Measurements from ENCODE around the gene ARHGAP21. TPM values are rescaled to one million over a fixed set of nuclear protein-coding genes. Genes with fewer than 3 reads are reported as not detected.

Gene ARHGAP21
- polyA plus RNA-seq, 1 experiment, result 126 TPM

GRCh38 chr10:24597426-24597825 lies 126.3 kb downstream of the ARHGAP21 start:
- H3K9me3 ChIP-seq (ENCODE audit: control insufficient read depth, insufficient read depth, low read length), result no peaks in the 10 kb centered on the region
- ChIA-PET CTCF (interaction anchor here (0.6 to 3.4 kb wide), 3 partner anchors 70 to 484 kb away, joined by 3 to 19 read pairs (median 3); no protein-coding TSS in a partner anchor), POLR2A (no interaction called here)
- TF ChIP-seq, protein P1, sequence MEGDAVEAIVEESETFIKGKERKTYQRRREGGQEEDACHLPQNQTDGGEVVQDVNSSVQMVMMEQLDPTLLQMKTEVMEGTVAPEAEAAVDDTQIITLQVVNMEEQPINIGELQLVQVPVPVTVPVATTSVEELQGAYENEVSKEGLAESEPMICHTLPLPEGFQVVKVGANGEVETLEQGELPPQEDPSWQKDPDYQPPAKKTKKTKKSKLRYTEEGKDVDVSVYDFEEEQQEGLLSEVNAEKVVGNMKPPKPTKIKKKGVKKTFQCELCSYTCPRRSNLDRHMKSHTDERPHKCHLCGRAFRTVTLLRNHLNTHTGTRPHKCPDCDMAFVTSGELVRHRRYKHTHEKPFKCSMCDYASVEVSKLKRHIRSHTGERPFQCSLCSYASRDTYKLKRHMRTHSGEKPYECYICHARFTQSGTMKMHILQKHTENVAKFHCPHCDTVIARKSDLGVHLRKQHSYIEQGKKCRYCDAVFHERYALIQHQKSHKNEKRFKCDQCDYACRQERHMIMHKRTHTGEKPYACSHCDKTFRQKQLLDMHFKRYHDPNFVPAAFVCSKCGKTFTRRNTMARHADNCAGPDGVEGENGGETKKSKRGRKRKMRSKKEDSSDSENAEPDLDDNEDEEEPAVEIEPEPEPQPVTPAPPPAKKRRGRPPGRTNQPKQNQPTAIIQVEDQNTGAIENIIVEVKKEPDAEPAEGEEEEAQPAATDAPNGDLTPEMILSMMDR (IDR thresholded peaks at IDR 0.05; ENCODE audit: low read depth, low read length), result no peak
- no peaks in the 10 kb centered on the region for H3K27me3 ChIP-seq (ENCODE audit: control insufficient read depth, insufficient read depth, low read length)
- no peak overlapping the region for H3K4me3 ChIP-seq (ENCODE audit: low read depth, low read length)
- no peak for DNase-seq (ENCODE audit: low read depth, low spot score)
- no peak overlapping the region for H3K27ac ChIP-seq (ENCODE audit: low read depth, low read length)

GRCh38 chr10:24596217-24596930 lies 127.3 kb downstream of the ARHGAP21 start:
- no peaks in the 10 kb centered on the region for H3K9me3 ChIP-seq (ENCODE audit: control insufficient read depth, insufficient read depth, low read length)
- ChIA-PET CTCF (interaction anchor here (3.4 kb wide), 1 partner anchor 485 kb away, joined by 19 read pairs; no protein-coding TSS in a partner anchor), POLR2A (no interaction called here)
- H3K27me3 ChIP-seq (ENCODE audit: control insufficient read depth, insufficient read depth, low read length), result no peaks in the 10 kb centered on the region
- H3K27ac ChIP-seq (ENCODE audit: low read depth, low read length), result no peak overlapping the region
- H3K4me3 ChIP-seq (ENCODE audit: low read depth, low read length), result no peak overlapping the region
- no peak for DNase-seq (ENCODE audit: low read depth, low spot score)
- TF ChIP-seq, protein P1 (IDR thresholded peaks at IDR 0.05; ENCODE audit: low read depth, low read length), result no peak

DNA sequence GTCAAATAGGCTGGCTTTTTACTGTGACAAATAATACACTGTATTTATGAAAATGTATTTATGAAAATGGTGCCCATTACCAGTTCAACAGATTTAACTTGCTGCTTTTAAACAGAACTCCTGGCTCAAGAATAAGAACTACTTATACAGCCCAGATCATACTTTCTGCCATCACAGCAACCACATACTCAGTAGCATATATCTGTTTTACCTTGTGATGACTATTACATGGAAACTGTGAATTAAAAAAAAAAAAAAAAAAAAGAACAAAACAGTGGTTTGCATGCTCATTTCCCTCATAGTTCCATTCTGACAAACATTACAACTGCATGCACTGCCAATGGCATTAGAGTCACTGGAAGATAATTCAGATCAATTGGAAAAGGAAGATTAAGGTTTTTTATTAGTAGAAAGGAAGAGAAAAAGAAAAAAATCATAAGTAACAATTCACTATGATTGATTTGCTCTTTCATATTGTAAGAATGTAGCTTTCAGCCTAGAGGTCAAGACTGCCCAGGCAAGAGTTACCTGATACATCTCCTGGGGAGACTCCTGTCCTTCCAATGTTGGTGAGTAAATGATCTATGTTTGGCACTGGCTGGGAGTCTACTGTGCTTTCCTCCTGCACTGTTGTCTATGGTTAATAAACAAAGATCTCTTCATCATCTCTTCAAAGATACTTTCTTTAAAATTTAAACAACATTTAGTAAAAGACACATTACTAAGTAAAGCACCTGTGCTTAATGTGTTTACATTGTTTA lies 132.8 kb downstream of the ARHGAP21 start:
- no peak overlapping the region for H3K27ac ChIP-seq (ENCODE audit: low read depth, low read length)
- CTCF ChIA-PET, result interaction anchor here (0.6 to 1.1 kb wide), 2 partner anchors 35 to 555 kb away, joined by 3 read pairs; no protein-coding TSS in a partner anchor
- no peaks in the 10 kb centered on the region for H3K27me3 ChIP-seq (ENCODE audit: control insufficient read depth, insufficient read depth, low read length)
- DNase-seq (ENCODE audit: low read depth, low spot score), result no peak
- POLR2A ChIA-PET, result no interaction called here
- no peak overlapping the region for H3K4me3 ChIP-seq (ENCODE audit: low read depth, low read length)
- TF ChIP-seq, protein P1 (IDR thresholded peaks at IDR 0.05; ENCODE audit: low read depth, low read length), result no peak
- no peaks in the 10 kb centered on the region for H3K9me3 ChIP-seq (ENCODE audit: control insufficient read depth, insufficient read depth, low read length)

- ChIA-PET CTCF (interaction anchor here (1.0 to 2.8 kb wide), 2 partner anchors 54 to 492 kb away, joined by 4 to 10 read pairs; no protein-coding TSS in a partner anchor), POLR2A (no interaction called here)
- Histone ChIP-seq H3K27me3 (ENCODE audit: control insufficient read depth, insufficient read depth, low read length) (no peaks in the 10 kb centered on the region), H3K27ac (ENCODE audit: low read depth, low read length) (no peak overlapping the region), H3K4me3 (ENCODE audit: low read depth, low read length) (no peak overlapping the region), H3K9me3 (ENCODE audit: control insufficient read depth, insufficient read depth, low read length) (no peaks in the 10 kb centered on the region)
- TF ChIP-seq, protein P1 (IDR thresholded peaks at IDR 0.05; ENCODE audit: low read depth, low read length), result no peak
- DNase-seq (ENCODE audit: low read depth, low spot score), result no peak
Observed at GRCh38 chr10:24589265-24589664, 134.4 kb downstream of the ARHGAP21 start.

DNA sequence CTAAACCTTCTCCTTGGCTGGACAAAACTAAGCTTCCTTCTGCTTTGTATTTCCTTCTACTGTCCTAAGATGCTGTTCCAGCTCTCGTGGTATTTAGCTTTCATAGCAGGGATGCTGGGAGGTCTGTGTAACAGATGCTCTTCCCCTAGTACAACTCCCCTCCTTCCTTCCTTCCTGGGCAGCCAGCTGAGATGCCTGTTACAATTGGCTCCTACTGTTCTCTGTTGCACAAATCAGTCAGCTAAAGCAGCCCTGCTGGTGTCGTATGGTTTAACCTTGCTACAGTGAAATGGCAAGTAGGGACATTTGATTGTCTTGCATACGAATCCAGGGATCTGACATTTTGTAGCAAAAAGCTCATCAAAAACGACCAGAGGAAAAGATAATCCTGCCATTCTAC lies 143.8 kb downstream of the ARHGAP21 start:
- Histone ChIP-seq H3K27me3 (ENCODE audit: control insufficient read depth, insufficient read depth, low read length) (no peaks in the 10 kb centered on the region), H3K4me3 (ENCODE audit: low read depth, low read length) (no peak overlapping the region), H3K27ac (ENCODE audit: low read depth, low read length) (no peak overlapping the region), H3K9me3 (ENCODE audit: control insufficient read depth, insufficient read depth, low read length) (no peaks in the 10 kb centered on the region)
- ChIA-PET POLR2A (no interaction called here), CTCF (interaction anchor here (1.0 to 2.5 kb wide), 2 partner anchors 23 to 502 kb away, joined by 3 to 10 read pairs; no protein-coding TSS in a partner anchor)
- TF ChIP-seq, protein P1 (IDR thresholded peaks at IDR 0.05; ENCODE audit: low read depth, low read length), result no peak
- no peak for DNase-seq (ENCODE audit: low read depth, low spot score)

Data from AG04450 (cell line).